NCI-H2171 (cell line): ENCODE results near the gene RBP4.

Experiments used
- DNase-seq: peaks from one replicate; lab custom pipeline; 2025; lab: John Stamatoyannopoulos, UW

The RBP4 gene

DNA sequence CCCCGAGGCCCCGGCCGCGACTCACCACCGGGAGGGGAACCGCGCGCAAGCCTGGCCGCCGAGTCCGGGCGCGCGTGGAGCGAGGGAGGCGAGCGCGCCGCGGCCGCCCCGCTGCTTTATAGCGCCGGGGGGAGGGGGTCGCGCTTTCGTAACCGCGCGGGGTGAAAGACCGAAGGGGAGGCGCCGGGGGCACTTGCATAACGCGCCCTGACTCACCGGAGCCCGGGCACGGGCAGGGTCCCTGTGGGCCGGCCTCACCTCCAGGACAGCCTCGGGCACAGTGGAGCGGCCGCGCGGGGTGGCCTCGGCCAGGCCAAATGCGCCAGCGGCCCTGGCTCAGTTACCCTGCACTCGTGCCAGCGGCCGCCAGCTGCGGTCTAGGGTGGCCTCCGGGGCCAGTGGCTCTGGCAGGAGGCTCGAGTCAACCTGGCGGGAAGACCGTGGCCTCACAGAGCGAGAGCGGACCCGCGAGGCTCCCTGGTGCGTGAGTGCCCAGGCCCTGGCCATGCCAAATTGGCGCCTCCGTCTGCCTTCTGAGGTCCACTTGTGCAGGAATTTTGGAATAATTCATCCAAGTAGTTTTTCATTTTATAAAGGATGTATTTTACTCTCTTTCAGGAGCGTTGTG lies at the start of gene RBP4:
TSS of gene RBP4 (minus strand) at position 90 of the 628 bp plus-strand sequence. CDS start 207 bp downstream, outside the sequence.
- DNase-seq: no peak

DNA sequence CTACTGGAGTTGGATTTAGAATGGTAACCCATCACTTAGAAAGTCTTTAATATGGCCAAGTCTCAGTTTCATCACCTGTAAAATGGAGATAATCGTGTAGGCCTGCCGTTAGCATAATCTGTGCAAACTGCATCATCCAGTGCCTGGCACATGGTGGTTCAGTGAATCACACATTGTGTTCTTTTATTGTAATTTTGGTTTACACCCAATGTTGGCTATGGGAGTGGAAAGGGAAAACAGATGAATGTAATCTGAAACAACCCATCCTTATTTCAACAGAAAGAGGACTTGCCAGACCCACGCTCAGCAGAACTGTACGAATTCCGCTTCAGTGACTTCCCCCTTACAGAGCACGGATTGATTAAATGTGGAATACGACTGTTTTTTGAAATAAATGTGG lies 38.8 kb upstream of the RBP4 start:
- DNase-seq: no peak

DNA sequence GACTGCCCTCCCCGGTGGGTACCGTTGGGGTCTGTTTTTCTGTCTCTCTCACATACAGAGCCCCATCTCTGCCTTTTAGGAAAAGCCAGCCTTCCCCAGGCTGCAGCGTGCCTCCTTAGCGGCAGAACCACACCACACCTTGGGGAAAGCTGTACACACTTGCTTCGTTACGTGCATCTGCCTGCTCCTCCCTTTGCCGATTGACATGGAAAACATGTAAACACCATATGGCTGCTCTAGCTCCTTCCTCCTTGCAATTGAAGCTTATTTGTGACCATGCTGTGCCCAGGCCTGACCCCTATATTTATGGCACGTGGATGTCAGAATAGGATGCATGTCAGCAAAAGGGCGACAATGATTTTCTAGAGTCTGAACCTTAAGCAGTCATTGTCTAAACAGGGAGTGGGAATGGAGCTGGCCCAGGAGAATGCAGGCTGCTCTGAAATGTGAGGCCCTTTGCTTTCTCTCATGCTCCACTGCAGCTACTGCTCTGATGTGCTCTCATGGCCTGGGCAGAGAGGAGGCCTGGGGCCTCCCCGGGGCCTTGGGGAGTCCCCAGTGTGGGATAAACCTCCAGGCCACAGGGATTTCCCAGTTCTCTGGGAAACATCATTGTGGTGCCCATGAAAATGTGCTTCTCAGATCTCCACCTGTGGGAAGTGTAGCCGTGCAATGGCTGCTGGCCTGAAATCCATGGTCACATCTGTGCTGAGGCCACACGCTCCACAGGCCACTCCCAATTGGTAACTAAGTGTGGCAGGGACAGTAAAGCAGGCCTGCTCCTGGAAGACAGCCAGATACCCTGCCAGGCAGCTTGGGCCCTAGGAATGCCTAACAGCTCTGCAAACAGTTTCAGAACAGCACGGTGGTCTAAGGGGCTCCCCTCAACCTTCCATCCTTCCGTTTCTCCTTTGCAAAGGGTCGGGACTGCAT lies 29.9 kb upstream of the RBP4 start:
- peak; percentile 55 for DNase-seq

DNA sequence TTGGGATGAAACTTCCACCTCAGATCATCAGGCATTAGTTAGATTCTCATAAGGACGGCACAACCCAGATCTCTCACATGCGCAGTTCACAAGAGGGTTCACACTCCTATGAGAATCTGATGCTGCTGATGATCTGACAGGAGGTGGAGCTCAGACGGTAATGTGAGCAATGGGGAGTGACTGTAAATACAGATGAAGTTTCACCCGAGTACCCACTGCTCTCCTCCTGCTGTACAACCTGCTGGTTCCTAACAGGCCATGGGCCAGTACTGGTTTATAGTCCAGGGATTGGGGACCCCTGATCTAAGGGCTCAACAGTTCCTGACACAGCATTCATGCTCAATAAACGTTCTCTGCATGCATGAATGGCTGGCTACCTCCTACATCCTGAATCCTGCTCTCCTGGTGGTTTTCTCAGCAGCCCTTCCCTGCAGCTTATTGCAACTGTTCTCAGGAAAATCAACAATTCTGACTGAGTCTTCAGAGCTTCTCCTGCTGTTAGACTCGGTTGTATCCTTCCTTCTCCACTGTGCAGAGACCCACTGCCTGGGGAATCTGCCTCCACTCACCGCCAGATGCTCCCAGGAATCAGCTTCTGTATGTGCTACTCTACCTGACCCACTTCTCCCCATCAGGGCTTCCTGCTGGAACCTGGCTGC lies 28.7 kb upstream of the RBP4 start:
- DNase-seq: peak; percentile 9

DNA sequence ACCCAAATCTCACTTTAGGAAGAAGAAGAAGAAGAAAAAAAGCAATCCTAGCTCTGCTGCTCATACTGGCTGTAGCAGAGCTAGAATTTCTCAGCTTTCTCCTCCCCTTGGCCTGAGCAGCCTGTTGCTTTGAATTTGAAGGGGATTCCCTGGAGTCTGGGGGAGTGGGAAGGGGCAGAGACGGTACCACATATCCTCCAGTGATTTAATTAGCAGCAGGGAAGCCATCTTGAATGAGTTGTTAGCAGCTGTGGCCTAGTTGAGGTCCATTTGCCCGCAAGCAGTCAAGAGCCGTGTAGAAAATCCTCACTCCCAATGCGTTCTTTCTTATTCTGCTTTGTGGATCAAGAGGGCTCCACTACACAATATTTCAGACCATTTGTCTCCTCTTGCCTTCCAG lies 27.8 kb upstream of the RBP4 start:
- no peak for DNase-seq

DNA sequence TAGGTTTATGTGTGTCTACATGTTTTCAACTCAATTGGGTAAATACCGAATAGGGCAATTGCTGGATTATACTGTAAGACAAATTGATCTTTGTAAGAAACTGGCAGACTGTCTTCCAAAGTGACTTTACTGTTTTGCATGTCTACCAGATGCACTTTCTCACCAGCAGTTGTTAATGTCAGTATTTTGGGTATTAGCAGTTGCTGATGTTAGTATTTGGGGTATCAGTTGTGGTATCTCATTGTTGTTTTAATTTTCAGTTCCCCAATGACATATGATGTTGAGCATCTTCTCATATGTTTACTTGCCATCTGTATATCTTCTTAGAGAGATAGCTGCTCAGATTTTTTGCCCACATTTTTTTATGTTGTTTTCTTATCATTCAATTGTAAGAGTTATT lies 21.9 kb upstream of the RBP4 start:
- DNase-seq: no peak

DNA sequence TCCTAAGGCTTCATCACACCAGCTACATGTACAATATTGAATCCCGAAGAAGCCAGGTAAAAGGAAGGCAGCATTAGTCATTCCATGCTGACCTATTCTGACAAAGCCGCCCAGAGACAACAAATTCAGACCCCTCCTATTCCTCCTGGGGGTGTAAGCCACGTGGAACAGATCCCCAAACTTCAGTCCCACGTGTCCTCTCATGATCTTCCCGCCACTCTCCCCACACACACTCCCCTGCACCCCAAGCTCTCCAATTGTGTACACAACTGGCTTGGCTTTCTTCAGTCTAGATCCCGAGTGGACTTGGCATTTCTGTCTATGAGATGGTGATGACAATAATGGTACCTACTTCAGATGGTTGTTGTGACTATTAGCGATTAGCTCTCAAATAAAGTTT lies 19.9 kb upstream of the RBP4 start:
- no peak for DNase-seq

DNA sequence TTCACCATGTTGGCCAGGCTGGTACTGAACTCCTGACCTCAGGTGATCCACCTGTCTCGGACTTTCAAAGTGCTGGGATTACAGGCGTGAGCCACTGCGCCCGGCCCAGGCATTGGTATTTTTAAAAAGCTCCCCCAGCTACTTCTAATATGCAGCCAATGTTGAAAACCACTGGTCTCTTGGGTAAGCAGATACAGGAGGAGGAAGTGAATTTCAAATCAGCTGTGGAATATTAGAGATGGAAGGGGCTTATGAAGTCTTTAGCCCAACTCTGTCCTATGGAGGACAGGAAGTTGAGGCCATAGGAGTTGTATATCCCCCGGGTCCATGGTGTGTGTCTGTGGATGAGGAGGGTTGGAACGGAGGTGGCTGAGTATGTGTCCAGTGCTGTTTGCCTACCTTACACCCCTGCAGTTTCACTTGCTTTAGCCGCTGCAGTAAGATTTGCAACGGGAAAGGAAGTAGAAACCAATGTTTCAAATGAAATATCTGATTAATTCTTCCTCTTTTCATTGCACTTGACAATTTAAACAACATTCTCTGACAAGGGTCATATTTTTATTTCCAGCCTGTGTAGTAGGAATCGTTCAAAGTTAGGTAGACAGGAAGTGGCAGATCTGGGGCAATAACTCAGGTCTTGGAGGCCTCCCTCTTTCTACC lies 14.7 kb upstream of the RBP4 start:
- no peak for DNase-seq

DNA sequence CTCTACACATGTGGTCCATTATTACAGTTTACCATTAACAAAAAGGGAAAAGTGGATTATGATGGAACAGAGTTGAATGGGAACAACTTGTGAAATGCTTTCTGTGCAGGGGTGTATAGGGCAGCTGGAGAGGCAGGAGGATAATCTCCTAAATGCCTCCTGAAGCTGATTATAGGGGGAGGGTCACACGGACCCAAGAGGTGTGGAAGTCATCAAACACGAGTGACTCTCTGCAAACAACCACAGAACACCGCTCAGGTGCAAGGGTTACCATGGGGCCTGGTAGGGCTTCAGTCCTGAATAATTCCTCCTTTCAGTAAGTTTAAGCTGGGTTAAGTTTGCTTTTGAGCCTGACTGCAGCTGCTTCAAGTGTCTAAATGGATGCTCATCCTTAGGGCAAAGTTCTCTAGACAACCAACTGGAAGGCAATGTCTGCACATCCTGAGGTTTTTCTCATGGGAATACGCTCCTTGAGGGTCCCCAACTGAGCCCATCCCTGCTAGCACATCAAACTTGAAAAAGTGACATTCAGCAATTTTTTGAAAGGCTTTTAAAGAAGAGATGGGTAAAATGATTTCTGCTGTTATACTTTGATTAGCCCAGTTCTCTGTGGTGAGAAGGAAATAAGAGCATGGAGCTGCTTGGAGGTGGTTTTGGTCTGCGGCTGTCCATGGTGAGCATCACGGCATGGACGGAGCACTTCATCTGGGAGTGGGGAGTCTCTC lies 13.2 kb upstream of the RBP4 start:
- DNase-seq: no peak

DNA sequence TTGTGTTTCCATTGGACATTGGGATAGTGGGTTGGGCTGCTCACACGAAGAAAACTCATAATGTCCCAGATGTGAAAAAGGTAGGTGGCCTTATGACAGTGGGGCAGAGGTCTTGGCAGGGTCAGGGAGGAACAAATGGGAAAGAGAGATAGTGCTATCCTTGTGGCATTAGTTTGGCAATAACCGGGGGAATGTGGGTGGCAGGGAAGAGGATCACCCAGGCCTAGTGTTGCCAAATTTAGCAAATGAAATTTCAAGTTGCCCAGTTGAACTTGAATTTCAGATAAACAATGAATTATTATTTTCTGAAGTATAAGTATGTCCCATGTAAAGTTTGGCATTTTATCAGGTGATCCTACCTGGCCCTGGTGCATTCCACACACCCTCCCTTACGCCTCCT lies 12.1 kb upstream of the RBP4 start:
- no peak for DNase-seq

DNA sequence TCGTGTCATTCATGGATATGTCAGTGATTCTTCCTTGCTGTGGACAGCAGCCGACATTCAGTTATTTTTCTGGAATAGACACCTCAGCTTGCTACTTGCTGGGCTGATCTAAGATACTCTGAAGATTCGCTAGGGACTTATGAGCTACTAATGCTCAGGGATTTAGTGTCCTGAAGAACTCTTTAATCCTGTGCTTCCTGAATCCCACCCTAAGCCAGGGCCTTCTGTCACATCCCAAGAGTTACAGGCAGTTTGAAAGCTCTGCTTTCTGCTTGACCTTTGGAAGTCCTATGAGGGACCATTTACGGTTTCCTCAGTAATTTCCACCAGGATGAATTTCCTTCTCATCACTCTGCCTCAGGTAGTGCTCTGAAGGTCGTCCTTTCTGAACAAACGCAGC lies 11.3 kb upstream of the RBP4 start, which contains the start of gene PDE6C:
TSS of gene PDE6C (plus strand) at position 227 of the 400 bp plus-strand sequence. CDS start 189 bp downstream, outside the sequence.
- DNase-seq: no peak

DNA sequence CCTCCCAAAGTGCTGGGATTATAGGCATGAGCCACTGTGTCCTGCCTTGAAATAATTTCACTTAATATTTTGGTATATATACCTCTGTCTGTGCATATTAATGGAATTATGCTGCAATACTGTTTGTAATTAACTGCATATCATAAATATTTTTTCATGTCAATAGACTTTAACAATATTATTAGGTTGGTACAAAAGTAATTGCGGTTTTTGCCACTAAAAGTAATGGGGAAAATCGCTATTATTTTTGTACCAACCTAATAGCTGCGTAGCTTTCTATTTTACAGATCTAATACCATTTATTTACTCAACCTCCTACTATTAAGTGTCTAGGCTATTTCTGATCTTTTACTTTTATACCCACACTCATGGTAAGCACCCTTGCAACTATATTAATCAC lies 7.4 kb upstream of the RBP4 start:
- DNase-seq: no peak

DNA sequence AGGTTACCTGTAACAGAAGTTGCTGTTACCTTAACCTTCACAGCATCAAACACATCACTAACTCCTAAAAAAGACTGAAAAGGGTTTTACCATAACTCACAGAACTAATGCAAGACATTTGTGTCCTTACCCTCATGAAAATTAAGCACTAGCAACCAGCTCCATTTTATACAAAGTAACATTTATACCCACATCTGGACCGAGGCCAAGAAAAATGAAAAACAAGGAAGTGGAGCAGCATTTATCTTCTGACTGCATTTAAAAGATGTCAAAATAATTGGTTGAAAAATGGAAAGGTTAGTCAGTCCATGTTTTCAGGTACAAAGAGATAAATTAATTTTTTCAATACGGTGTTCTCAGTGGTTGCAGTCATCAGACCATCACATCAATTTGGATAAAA lies 3.1 kb upstream of the RBP4 start:
- no peak for DNase-seq

DNA sequence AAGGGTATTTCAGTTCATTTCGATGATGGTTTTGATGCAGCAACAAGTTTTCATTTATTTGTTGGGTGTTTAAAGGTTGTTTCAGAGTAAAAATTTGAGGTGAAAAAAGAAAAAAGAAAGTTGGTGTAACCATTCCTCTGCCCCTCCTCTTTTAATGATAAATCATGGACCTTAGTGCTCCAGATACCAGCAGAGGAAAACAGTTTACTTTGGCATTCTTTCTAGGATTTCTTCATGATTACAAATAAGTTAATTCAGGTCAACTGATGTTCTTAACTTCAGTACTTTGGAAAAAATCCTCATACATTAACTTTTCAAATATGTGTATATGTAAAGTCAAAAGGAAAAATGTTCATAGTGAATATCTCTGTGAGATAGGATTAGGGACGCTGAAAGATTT lies 2.0 kb upstream of the RBP4 start:
- no peak for DNase-seq

DNA sequence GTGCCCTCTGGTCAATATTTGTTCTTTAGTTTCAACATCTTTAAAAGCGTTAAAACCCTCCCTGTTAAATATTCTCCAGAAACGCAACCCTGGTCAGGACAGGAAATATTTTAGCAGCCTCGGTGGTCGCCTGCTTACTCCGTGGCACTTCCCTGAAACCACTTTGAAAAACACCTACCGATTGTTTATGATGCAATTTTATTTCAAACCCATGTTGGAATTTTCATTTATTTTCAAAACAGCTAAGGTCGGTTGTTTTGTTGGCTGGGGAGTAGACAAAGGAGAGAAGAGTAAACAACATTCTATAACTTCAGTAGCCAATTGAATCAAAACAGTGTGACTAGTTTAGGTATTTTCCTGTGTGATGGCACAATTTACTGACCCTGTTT lies 733 bp upstream of the RBP4 start:
- DNase-seq: no peak

DNA sequence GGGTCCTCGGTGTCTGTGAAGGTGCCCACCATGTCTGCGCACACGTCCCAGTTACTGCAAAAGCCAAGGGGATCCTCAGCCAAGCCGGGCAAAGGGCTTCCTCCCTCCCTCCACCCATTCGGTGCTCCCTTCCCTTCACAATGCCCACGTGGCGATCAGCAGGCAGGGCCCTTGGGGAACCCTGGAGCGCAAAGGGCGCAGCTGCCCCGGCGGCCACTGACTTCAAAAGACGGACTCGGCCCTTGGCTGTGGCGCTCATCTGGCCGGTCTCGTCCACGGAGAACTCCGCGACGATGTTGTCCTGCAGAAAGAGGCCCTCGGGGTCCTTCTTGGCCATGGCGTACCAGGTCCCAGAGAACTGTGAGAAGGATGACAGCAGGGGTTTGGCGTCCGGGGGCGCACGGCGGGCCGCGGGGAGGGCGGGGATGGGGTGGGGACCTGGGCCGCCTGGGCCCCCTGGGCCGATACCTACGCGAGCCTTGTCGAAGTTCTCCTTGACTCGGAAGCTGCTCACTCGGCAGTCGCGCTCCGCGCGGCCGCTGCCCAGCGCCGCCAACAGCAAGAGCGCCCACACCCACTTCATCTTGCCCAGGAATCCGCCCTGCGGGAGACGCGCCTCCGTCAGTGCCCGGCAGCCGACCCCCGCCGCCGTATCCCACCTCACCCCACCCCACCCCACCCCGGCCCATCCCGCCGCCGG lies 439 bp downstream of the RBP4 start:
- no peak for DNase-seq

DNA sequence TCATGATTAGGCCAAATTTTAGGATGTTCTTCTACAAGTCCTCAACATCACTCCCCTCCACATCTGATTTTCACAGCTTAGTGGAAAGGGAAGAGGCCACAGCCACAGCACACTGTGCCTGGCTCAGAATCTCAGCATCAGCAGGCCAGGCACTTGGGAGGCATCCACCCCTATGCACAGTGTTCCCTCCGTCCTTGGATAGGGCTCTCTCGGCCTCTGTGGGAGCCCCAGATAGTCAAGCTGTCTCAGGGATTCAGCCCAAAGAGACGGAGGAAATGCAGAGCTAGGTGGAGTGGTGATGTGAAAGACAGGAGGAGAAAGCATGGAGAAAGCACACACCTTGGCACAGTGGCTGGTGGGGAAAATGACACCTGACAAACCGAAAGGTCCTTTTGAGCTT lies 1.3 kb downstream of the RBP4 start:
- no peak for DNase-seq

DNA sequence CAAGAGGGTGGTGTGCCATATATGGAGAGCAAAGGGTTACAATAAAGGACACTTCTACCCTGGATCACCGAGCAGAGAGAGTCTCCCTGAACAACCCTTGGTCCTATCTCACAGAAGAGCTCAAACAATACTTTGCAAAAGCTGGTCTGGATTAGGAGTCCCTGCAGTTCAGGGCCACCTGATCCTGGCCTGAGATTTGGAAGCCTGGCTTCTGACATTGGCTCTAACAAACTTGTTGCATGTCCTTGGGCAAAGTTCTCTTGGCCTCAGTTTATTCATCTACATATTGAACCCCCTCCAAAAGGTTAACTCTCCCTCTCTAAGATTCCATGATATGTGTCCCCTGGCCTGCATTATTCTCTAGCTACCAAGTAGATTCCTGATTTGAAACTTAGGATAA lies 1.7 kb downstream of the RBP4 start:
- no peak for DNase-seq

DNA sequence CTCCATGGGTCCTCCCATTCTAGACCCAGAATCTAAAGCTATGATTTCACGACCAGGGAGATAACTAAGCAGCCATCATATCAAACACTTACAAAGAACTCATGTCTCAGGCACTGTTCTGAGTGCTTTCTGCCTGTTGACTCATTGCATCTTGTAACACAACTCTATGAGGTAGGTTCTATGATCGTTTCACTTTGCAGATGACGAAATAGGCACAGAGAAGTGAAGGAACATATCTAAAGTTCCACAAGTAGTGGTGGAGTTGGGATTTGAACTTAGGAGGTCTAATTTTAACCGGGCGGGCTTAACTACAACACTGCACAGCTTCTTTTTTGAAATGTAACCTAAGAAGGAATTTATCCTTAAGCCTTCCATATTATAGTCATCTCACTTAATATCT lies 2.9 kb downstream of the RBP4 start:
- no peak for DNase-seq

DNA sequence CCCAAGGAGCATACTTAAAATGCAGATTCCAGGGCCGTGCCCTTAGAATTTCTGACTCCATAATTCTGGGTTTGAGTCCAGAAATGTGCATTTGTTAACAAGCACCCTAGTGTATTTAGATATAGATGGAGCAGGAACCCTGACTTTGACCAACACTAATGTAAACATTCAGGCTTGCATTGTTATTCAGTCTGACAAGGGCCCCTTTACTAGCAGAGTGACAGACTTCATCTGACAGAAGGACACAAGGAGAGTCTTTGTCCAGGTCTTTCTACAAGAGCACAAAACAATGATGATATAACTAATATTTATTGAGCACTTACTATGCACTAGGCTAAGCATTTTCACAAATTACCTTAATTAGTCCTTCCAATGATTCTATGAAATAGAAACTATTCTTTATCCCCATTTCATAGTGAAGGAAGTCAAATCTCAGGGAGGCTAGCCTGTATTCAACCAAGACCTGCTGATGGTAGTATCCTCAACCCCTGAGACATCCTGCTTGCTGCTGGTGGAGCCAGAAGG lies 3.9 kb downstream of the RBP4 start:
- no peak for DNase-seq

DNA sequence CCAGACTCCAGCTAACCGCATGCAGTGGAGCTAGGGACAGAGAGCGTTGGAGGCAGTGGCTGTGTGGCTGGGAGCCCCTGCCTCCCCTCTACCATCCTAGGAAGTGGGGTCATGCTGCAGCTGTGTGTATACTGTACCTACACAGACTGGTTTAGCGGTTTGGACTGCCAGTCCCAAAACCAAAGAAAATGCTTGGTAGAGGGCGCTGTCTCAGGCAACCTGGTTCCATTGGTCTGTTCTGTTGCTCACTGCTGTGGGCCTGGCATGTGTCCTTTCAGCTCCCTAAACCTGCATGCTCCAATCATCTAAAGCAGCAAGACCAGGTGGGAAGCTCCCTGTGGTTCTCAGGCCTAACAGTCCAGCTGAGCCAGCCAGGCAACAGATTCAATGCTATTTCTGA lies 4.5 kb downstream of the RBP4 start:
- DNase-seq: no peak
